ENCODE results near the gene HMGN2. TPM values are rescaled to one million over a fixed set of nuclear protein-coding genes. Genes with fewer than 3 reads are reported as not detected.

The HMGN2 gene
- total RNA-seq, 1 donor from 2014 or later: 462 TPM

DNA sequence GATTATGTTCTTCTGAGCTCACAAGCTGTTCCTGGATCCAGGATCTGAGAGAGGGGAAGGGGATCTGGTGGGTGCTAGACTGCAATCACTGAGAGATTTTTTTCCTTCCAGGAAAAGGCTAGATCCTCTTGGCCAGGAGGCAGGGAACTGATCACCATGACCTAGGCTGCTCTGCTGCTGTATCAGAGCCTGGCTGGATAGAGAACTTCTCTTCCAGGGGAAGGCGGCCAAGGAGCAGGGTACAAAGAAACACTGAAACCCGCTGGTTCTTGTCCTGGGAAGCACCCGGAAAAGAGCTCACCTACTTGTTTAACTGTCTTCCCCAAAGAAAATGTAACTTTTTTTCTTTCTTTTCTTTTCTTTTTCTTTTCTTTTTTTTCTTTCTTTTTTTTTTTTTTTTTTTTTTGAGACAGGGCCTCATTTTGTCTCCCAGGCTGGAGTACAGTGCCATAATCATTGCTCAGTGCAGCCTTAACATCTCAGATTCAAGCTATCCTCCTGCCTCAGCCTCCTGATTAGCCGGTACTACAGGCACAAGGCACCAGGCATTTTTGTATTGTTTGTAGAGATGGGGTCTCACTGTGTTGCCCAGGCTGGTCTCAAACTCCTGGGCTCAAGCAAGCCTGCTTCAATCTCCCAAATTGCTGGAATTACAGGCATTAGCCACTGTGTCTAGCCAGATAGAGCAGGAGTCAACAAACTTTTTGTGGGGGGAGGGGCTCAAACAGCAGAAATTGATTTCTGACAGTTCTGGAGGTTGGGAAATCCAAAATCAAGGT lies 44.9 kb downstream of the HMGN2 start:
- no peak for TF ChIP-seq CTCF (IDR thresholded peaks at IDR 0.05)
- CTCF ChIA-PET: no interaction called here
- intact Hi-C loops (cut with micrococcal nuclease): no loop called here
- no peaks in the 10 kb centered on the region for H3K4me1 Mint-ChIP-seq
- H3K4me3 Mint-ChIP-seq: no peak overlapping the region
- POLR2A ChIA-PET: no interaction called here
- ATAC-seq (ENCODE audit: low read depth) (no peak), DNase-seq (no peak)
- no peaks in the 10 kb centered on the region for H3K9me3 Mint-ChIP-seq
- H3K27me3 Mint-ChIP-seq: no peaks in the 10 kb centered on the region
- H3K27ac Mint-ChIP-seq: no peak overlapping the region
- H3K36me3 Mint-ChIP-seq (ENCODE audit: low read depth): no peaks in the 10 kb centered on the region

GRCh38 chr1:26517766-26518049 lies 45.5 kb downstream of the HMGN2 start:
- H3K27ac Mint-ChIP-seq: no peak overlapping the region
- CTCF ChIA-PET: no interaction called here
- no peaks in the 10 kb centered on the region for H3K9me3 Mint-ChIP-seq
- DNase-seq: no peak
- H3K27me3 Mint-ChIP-seq: no peaks in the 10 kb centered on the region
- no peaks in the 10 kb centered on the region for H3K36me3 Mint-ChIP-seq (ENCODE audit: low read depth)
- POLR2A ChIA-PET: no interaction called here
- ATAC-seq (ENCODE audit: low read depth): no peak
- no peak for TF ChIP-seq CTCF (IDR thresholded peaks at IDR 0.05)
- no peaks in the 10 kb centered on the region for H3K4me1 Mint-ChIP-seq
- H3K4me3 Mint-ChIP-seq: no peak overlapping the region
- intact Hi-C loops (cut with micrococcal nuclease): no loop called here

DNA sequence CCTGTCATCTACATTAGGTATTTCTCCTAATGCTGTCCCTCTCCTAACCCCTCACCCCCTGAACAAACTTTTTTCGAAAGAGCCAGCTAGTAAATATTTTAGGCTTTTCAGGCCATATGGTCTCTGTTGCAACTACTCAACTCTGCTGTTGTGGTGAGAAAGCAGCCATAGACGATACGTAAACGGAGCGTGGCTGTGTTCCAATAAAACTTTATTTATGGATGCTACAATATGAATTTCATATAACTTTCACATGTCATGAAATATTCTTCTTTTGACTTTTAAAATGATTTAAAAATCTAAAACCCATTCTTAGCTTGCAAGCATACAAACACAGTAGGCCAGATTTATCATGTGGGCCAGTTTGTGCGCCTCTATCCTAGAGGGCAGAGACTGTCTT lies 46.1 kb downstream of the HMGN2 start:
- intact Hi-C loops (cut with micrococcal nuclease): no loop called here
- ChIA-PET CTCF (no interaction called here), POLR2A (no interaction called here)
- Mint-ChIP-seq H3K4me3 (no peak overlapping the region), H3K36me3 (ENCODE audit: low read depth) (no peaks in the 10 kb centered on the region), H3K27ac (no peak overlapping the region), H3K4me1 (no peaks in the 10 kb centered on the region), H3K27me3 (peaks cover 2% of the 10 kb centered on the region), H3K9me3 (no peaks in the 10 kb centered on the region)
- TF ChIP-seq CTCF (IDR thresholded peaks at IDR 0.05): no peak
- DNase-seq (no peak), ATAC-seq (ENCODE audit: low read depth) (no peak)

DNA sequence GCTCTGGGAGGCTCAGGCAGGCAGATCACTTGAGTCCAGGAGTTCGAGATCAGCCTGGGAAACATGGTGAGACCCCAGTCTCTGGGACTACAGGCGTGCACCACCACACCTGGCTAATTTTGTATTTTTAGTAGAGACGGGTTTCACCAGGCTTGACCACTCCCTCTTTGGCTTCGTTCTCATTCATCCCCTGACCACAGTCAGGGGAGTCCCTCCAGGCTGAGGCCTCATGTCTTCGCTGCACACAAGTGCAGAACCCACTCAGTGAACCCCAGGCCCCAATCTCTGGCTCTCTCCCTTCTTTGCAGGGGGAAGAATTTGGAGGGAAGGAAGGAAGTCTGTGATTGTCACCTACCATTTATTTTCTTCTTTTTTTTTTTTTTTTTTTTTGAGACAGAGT lies 48.1 kb downstream of the HMGN2 start:
- CTCF ChIA-PET: interaction anchor here (0.6 kb wide), 1 partner anchor 17 kb away, joined by 3 read pairs; no protein-coding TSS in a partner anchor

GRCh38 chr1:26521669-26522030 lies 49.4 kb downstream of the HMGN2 start:
- Mint-ChIP-seq H3K4me3 (no peak overlapping the region), H3K9me3 (no peaks in the 10 kb centered on the region), H3K27ac (no peak overlapping the region), H3K4me1 (no peaks in the 10 kb centered on the region), H3K36me3 (ENCODE audit: low read depth) (no peaks in the 10 kb centered on the region), H3K27me3 (peaks cover 11% of the 10 kb centered on the region)
- DNase-seq: no peak
- TF ChIP-seq CTCF (IDR thresholded peaks at IDR 0.05): no peak
- intact Hi-C loops (cut with micrococcal nuclease): no loop called here
- POLR2A ChIA-PET: no interaction called here
- CTCF ChIA-PET: no interaction called here
- no peak for ATAC-seq (ENCODE audit: low read depth)

More for the DNA sequence above, 48.1 kb downstream of the HMGN2 start:
- Mint-ChIP-seq H3K4me3 (no peak overlapping the region), H3K9me3 (no peaks in the 10 kb centered on the region), H3K36me3 (ENCODE audit: low read depth) (no peaks in the 10 kb centered on the region), H3K27me3 (peaks cover 11% of the 10 kb centered on the region), H3K27ac (no peak overlapping the region), H3K4me1 (no peaks in the 10 kb centered on the region)
- DNase-seq (no peak), ATAC-seq (ENCODE audit: low read depth) (no peak)
- intact Hi-C loops (cut with micrococcal nuclease): no loop called here
- TF ChIP-seq CTCF (IDR thresholded peaks at IDR 0.05): no peak
- POLR2A ChIA-PET: interaction anchor here (0.7 kb wide), 1 partner anchor 145 kb away, joined by 10 read pairs; no protein-coding TSS in a partner anchor
